HL-60 (cell line): ENCODE data around the gene MLLT1.
A peak's percentile ranks its signal among the peaks of the same experiment; 100 is the strongest.

Experiments
- DNase-seq, 2 experiments: peaks; one replicate each; pipeline ENCODE4 v3.0.0-alpha.2; 2010 to 2020; ENCODE audit warnings: low read depth in 1 of 2, low spot score in 1 of 2
- H3K27ac ChIP-seq: fragments of 250-450 bp; sonication (Bioruptor Pico); replicated peaks from 2 replicates; pipeline ENCODE4 v1.5.1; 2020; ENCODE audit warnings: mild to moderate bottlenecking, moderate library complexity
- H3K27me3 ChIP-seq: fragments of 250-450 bp; sonication (Bioruptor Pico); 2 replicates; pipeline ENCODE4 v1.5.1; 2021; ENCODE audit warnings: mild to moderate bottlenecking, moderate library complexity; ENCODE audit not compliant: insufficient read depth, poor library complexity, severe bottlenecking
- H3K4me3 ChIP-seq: replicated peaks from 2 replicates; pipeline ENCODE4 v1.5.1; 2011; ENCODE audit warnings: mild to moderate bottlenecking, control low read depth, low read length; ENCODE audit not compliant: insufficient read depth
- CTCF ChIP-seq: IDR thresholded peaks from one replicate; pipeline ENCODE4 v1.5.1; 2011; ENCODE audit warnings: low read length, control low read depth, inconsistent platforms; ENCODE audit not compliant: insufficient read depth
- GABPA ChIP-seq: IDR thresholded peaks from 2 replicates; pipeline ENCODE4 v1.6.1; 2012; ENCODE audit warnings: low read depth
- POLR2AphosphoS5 ChIP-seq: IDR thresholded peaks from 2 replicates; pipeline ENCODE4 v1.6.1; 2012; ENCODE audit warnings: low read depth
- REST ChIP-seq: IDR thresholded peaks from 2 replicates; pipeline ENCODE4 v1.6.1; 2012; ENCODE audit warnings: low read depth; ENCODE audit not compliant: insufficient replicate concordance
- SPI1 ChIP-seq: IDR thresholded peaks from 2 replicates; pipeline ENCODE4 v1.6.1; 2012; ENCODE audit warnings: low read depth, mild to moderate bottlenecking, borderline replicate concordance

MLLT1 gene

GRCh38 chr19:6234527-6234926, 45.2 kb downstream of the MLLT1 start:
- peak overlapping the region; percentile 80 for H3K27ac ChIP-seq

GRCh38 chr19:6233827-6234511, 45.8 kb downstream of the MLLT1 start:
- DNase-seq = peak; percentile 77 to 91
- H3K27me3 ChIP-seq = no peaks in the 10 kb centered on the region
- peak; percentile 6; the same call in 1 of the 2 replicates for TF ChIP-seq SPI1
- no peak for TF ChIP-seq CTCF
- no peak for TF ChIP-seq GABPA
- TF ChIP-seq POLR2AphosphoS5 = no peak
- no peak for TF ChIP-seq REST
- H3K27ac ChIP-seq = peak overlapping the region; percentile 80
- H3K4me3 ChIP-seq = no peak overlapping the region

More at GRCh38 chr19:6234527-6234926, 45.2 kb downstream of the MLLT1 start:
- no peaks in the 10 kb centered on the region for H3K27me3 ChIP-seq
- no peak overlapping the region for H3K4me3 ChIP-seq
- TF ChIP-seq SPI1 (no peak), CTCF (no peak), POLR2AphosphoS5 (no peak), GABPA (no peak), REST (no peak)
- DNase-seq = no peak

DNA sequence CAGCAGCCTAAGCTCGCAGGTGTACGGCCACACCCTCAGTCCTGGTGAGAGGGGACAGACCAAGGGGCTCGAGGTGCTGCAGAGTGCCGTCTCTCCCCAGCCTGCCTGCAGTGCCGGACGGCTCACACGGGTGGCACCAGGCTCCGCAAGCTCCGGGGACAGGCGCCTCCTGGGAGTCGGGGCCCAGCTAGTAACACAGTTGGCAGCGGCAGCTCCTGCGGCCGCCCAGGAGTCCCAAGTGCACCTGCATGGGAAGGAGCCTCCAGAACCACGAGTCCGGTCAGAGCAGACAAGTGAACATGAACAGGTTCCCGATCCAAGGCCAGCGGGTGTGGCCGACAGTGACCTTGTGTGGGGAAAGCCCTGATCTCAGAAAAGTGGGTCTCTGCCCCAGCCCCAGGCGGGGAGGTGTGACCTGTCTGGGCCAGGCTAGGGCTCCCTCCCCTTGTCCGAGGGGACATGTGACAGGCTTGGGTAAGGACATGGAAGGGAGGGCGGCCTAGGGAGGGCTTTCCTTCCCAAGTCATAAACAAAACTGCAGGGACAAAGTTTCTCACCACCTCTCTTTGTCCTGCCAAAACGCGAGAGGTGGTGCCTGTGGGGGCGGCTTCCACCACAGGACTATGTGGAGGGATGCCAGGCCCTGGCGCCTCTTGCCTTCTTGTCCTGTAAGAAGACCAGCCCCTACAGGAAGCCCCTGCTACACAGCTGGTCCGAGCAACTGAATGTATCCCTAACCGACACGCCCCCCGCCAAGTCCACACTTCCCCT, 46.5 kb downstream of the MLLT1 start:
- H3K27ac ChIP-seq = peak overlapping the region; percentile 80
- TF ChIP-seq GABPA = no peak

GRCh38 chr19:6232601-6233055, 47.1 kb downstream of the MLLT1 start:
- no peaks in the 10 kb centered on the region for H3K27me3 ChIP-seq
- H3K27ac ChIP-seq = no peak overlapping the region; the same call in 1 of the 2 replicates
- TF ChIP-seq SPI1 = no peak
- no peak for TF ChIP-seq GABPA
- TF ChIP-seq POLR2AphosphoS5 = no peak
- TF ChIP-seq REST = no peak
- no peak for TF ChIP-seq CTCF
- DNase-seq = no peak
- H3K4me3 ChIP-seq = no peak overlapping the region

More for the DNA sequence above, 46.5 kb downstream of the MLLT1 start:
- no peak for DNase-seq
- H3K4me3 ChIP-seq = no peak overlapping the region
- H3K27me3 ChIP-seq = no peaks in the 10 kb centered on the region
